Calu3 (cell line): ENCODE measurements around the gene HGS. TPM values are rescaled to one million over a fixed set of nuclear protein-coding genes. Genes with fewer than 3 reads are reported as not detected.

Experiments used
- BruUV-seq: library from RNA; stranded (reverse); fragments of 400-500 nt; replicated peaks from 2 replicates; lab custom pipeline; 2021; lab: Mats Ljungman, UMichigan
- CTCF ChIA-PET: fragments of 300-600 bp; sonication (Branson Sonifier 250); formaldehyde crosslinking; loops from one replicate; lab custom pipeline; 2022; ENCODE audit warnings: antibody characterized with exemption; lab: Charles Lee
- DNase-seq: peaks from one replicate; pipeline ENCODE4 v3.0.0; 2022
- H3K27ac Mint-ChIP-seq: one replicate; pipeline ENCODE4 v1.8.0; 2022; ENCODE audit warnings: mixed read lengths; ENCODE audit not compliant: unreplicated experiment
- H3K27me3 Mint-ChIP-seq: one replicate; pipeline ENCODE4 v1.8.0; 2022; ENCODE audit warnings: mixed read lengths; ENCODE audit not compliant: unreplicated experiment
- H3K36me3 Mint-ChIP-seq: one replicate; pipeline ENCODE4 v1.8.0; 2022; ENCODE audit warnings: mild to moderate bottlenecking, moderate library complexity, mixed read lengths; ENCODE audit not compliant: insufficient read depth, unreplicated experiment
- H3K4me1 Mint-ChIP-seq: one replicate; pipeline ENCODE4 v1.8.0; 2022; ENCODE audit warnings: mild to moderate bottlenecking, low read depth, mixed read lengths; ENCODE audit not compliant: unreplicated experiment
- H3K4me3 Mint-ChIP-seq: one replicate; pipeline ENCODE4 v1.8.0; 2022; ENCODE audit warnings: mild to moderate bottlenecking, low read depth, moderate library complexity, mixed read lengths; ENCODE audit not compliant: unreplicated experiment
- H3K9me3 Mint-ChIP-seq: one replicate; pipeline ENCODE4 v1.8.0; 2022; ENCODE audit warnings: low read depth, mixed read lengths; ENCODE audit not compliant: unreplicated experiment
- CTCF ChIP-seq: fragments of 200-600 bp; IDR thresholded peaks from one replicate; pipeline ENCODE4 v1.8.0; 2022; ENCODE audit warnings: antibody characterized with exemption; ENCODE audit not compliant: unreplicated experiment
- intact Hi-C: fragments of 100-400 bp; cut with micrococcal nuclease; formaldehyde crosslinking; loops from one replicate; pipeline ENCODE4 v1.10.0; 2022; ENCODE audit not compliant: unreplicated experiment
- total RNA-seq: library from RNA; stranded (reverse); gene quantifications from 2 replicates; pipeline ENCODE4 v1.2.3, GENCODE V29; 2022

Gene HGS
- total RNA-seq, 1 experiment from 2014 or later: 160 TPM

GRCh38 chr17:81664051-81664470 is 19.8 kb upstream of the HGS start:
- CTCF ChIA-PET: no interaction called here
- DNase-seq: no peak
- H3K4me3 Mint-ChIP-seq: no peak overlapping the region

GRCh38 chr17:81665205-81666091 is 18.4 kb upstream of the HGS start:
- Mint-ChIP-seq H3K27ac (peak overlapping the region; percentile 62), H3K9me3 (no peaks in the 10 kb centered on the region), H3K27me3 (no peaks in the 10 kb centered on the region), H3K4me3 (peak overlapping the region; percentile 82), H3K36me3 (peaks cover 58% of the 10 kb centered on the region), H3K4me1 (peaks cover 23% of the 10 kb centered on the region)
- no peak for TF ChIP-seq CTCF
- no TSS peak for BruUV-seq
- intact Hi-C loops: loop anchor here (2.0 kb wide), 1 partner anchor 29 kb away; the partner anchor contains the start of genes NPLOC4 and TSPAN10
- DNase-seq: peak; percentile 45
- CTCF ChIA-PET: interaction anchor here (0.6 kb wide), 1 partner anchor 39 kb away, joined by 3 read pairs; no protein-coding TSS in a partner anchor

More at GRCh38 chr17:81664051-81664470, 19.8 kb upstream of the HGS start:
- H3K9me3 Mint-ChIP-seq: no peaks in the 10 kb centered on the region
- peaks cover 54% of the 10 kb centered on the region for H3K36me3 Mint-ChIP-seq
- BruUV-seq: no TSS peak
- peaks cover 37% of the 10 kb centered on the region for H3K4me1 Mint-ChIP-seq
- TF ChIP-seq CTCF: no peak
- H3K27ac Mint-ChIP-seq: no peak overlapping the region
- intact Hi-C loops: loop anchor here (2.0 kb wide), 1 partner anchor 27 kb away; the partner anchor contains the start of genes NPLOC4 and TSPAN10
- no peaks in the 10 kb centered on the region for H3K27me3 Mint-ChIP-seq

- DNase-seq: no peak
- peaks cover 20% of the 10 kb centered on the region for H3K4me1 Mint-ChIP-seq
- intact Hi-C loops: no loop called here
- no peaks in the 10 kb centered on the region for H3K9me3 Mint-ChIP-seq
- H3K27me3 Mint-ChIP-seq: no peaks in the 10 kb centered on the region
- H3K27ac Mint-ChIP-seq: peak overlapping the region; percentile 62
- peaks cover 58% of the 10 kb centered on the region for H3K36me3 Mint-ChIP-seq
- peak overlapping the region; percentile 82 for H3K4me3 Mint-ChIP-seq
- CTCF ChIA-PET: interaction anchor here (0.6 kb wide), 1 partner anchor 38 kb away, joined by 3 read pairs; no protein-coding TSS in a partner anchor
- TF ChIP-seq CTCF: no peak
- TSS peak; percentile 83 for BruUV-seq
Measured at GRCh38 chr17:81666092-81666341, 17.8 kb upstream of the HGS start.

- no peaks in the 10 kb centered on the region for H3K9me3 Mint-ChIP-seq
- peak within 1 kb of the TSS; percentile 62 for H3K27ac Mint-ChIP-seq
- peak within 1 kb of the TSS; percentile 82 for H3K4me3 Mint-ChIP-seq
- peaks cover 62% of the 10 kb centered on the region for H3K36me3 Mint-ChIP-seq
- CTCF ChIA-PET: interaction anchor here (0.6 kb wide), 1 partner anchor 38 kb away, joined by 3 read pairs; no protein-coding TSS in a partner anchor
- peak; percentile 97 for DNase-seq
- no peaks in the 10 kb centered on the region for H3K27me3 Mint-ChIP-seq
- peaks cover 20% of the 10 kb centered on the region for H3K4me1 Mint-ChIP-seq
- no peak for TF ChIP-seq CTCF
- BruUV-seq: no TSS peak
- intact Hi-C loops: no loop called here
Measured at GRCh38 chr17:81666342-81667191, 17.2 kb upstream of the HGS start, which contains the start of the genes CCDC137 and OXLD1. TSS of gene CCDC137 (plus strand) at chr17:81666737. CDS start at chr17:81666767, 30 bp downstream. TSS of gene OXLD1 (minus strand) at chr17:81666605. CDS start at chr17:81666577, 28 bp downstream.
